IMR-90 (cell line): ENCODE results near the gene PKM. TPM values are rescaled to one million over a fixed set of nuclear protein-coding genes. Genes with fewer than 3 reads are reported as not detected.

Experiments used
- ATAC-seq: fragments of 200-7000 bp; cut with Tn5 transposase; 2 replicates; pipeline ENCODE4 v1.9.1; 2020; ENCODE audit warnings: low read depth, mild to moderate bottlenecking, moderate library complexity
- BruUV-seq: library from RNA; stranded (reverse); fragments of 400-500 nt; replicated peaks from 2 replicates; lab custom pipeline; 2021; lab: Mats Ljungman, UMichigan
- CTCF ChIA-PET: fragments of 300-600 bp; formaldehyde crosslinking; extraction: SDS; loops from one replicate; lab custom pipeline; 2021; ENCODE audit warnings: antibody characterized with exemption; lab: Yijun Ruan, JAX
- POLR2A ChIA-PET: fragments of 300-600 bp; sonication (Branson Sonifier 250); formaldehyde crosslinking; loops from one replicate; lab custom pipeline; 2022; ENCODE audit warnings: antibody characterized with exemption; ENCODE audit not compliant: unreplicated experiment; lab: Charles Lee
- DNase-seq: peaks from one replicate; pipeline ENCODE4 v3.0.0; 2013
- H2AFZ ChIP-seq: replicated peaks from 2 replicates; pipeline ENCODE3; 2013; ENCODE audit warnings: low read length, mild to moderate bottlenecking; ENCODE audit not compliant: poor library complexity
- H2AK5ac ChIP-seq: 2 replicates; pipeline ENCODE4 v1.6.1; 2013; ENCODE audit warnings: low read depth, low read length, inconsistent platforms
- H2AK9ac ChIP-seq: replicated peaks from 2 replicates; pipeline ENCODE3; 2013; ENCODE audit warnings: mild to moderate bottlenecking, low read depth, low read length, moderate library complexity; ENCODE audit not compliant: poor library complexity
- H2BK120ac ChIP-seq: 2 replicates; pipeline ENCODE4 v1.6.1; 2013; ENCODE audit warnings: low read depth, low read length, inconsistent platforms
- H2BK15ac ChIP-seq: 3 replicates; pipeline ENCODE4 v1.6.1; 2013; ENCODE audit warnings: low read depth, low read length, inconsistent platforms
- H2BK20ac ChIP-seq: 2 replicates; pipeline ENCODE4 v1.6.1; 2013; ENCODE audit warnings: low read depth, mild to moderate bottlenecking, inconsistent platforms, low read length, moderate library complexity
- H2BK5ac ChIP-seq: 2 replicates; pipeline ENCODE4 v1.6.1; 2013; ENCODE audit warnings: mild to moderate bottlenecking, low read depth, low read length, inconsistent platforms; ENCODE audit not compliant: poor library complexity, severe bottlenecking
- H3K14ac ChIP-seq: replicated peaks from 2 replicates; pipeline ENCODE4 v1.6.1; 2013; ENCODE audit warnings: low read depth, low read length, inconsistent platforms
- H3K18ac ChIP-seq: 2 replicates; pipeline ENCODE4 v1.6.1; 2013; ENCODE audit warnings: low read depth, low read length, control low read depth
- H3K23ac ChIP-seq: 2 replicates; pipeline ENCODE4 v1.6.1; 2013; ENCODE audit warnings: low read depth, low read length, inconsistent platforms
- H3K27ac ChIP-seq: 2 replicates; pipeline ENCODE4 v1.5.1; 2013; ENCODE audit warnings: mild to moderate bottlenecking, control low read depth, low read length; ENCODE audit not compliant: insufficient read depth
- H3K27me3 ChIP-seq: 2 replicates; pipeline ENCODE4 v1.6.1; 2013; ENCODE audit warnings: low read length; ENCODE audit not compliant: control insufficient read depth, insufficient read depth
- H3K36me3 ChIP-seq: 2 replicates; pipeline ENCODE4 v1.6.1; 2013; ENCODE audit warnings: low read length, mixed read lengths; ENCODE audit not compliant: control insufficient read depth, insufficient read depth
- H3K4ac ChIP-seq: 2 replicates; pipeline ENCODE4 v1.6.1; 2013; ENCODE audit warnings: low read depth, low read length, inconsistent platforms
- H3K4me1 ChIP-seq: 2 replicates; pipeline ENCODE4 v1.6.1; 2013; ENCODE audit warnings: low read length, mixed read lengths; ENCODE audit not compliant: control insufficient read depth, insufficient read depth
- H3K4me2 ChIP-seq: 2 replicates; pipeline ENCODE4 v1.6.1; 2013; ENCODE audit warnings: low read depth, mild to moderate bottlenecking, control low read depth, low read length, moderate library complexity
- H3K4me3 ChIP-seq: 2 replicates; pipeline ENCODE4 v1.5.1; 2013; ENCODE audit warnings: low read depth, mild to moderate bottlenecking, control low read depth, low read length, moderate library complexity; ENCODE audit not compliant: insufficient read depth
- H3K56ac ChIP-seq: 2 replicates; pipeline ENCODE4 v1.6.1; 2013; ENCODE audit warnings: low read length, inconsistent platforms; ENCODE audit not compliant: insufficient read depth; ENCODE audit errors: extremely low read depth
- H3K79me1 ChIP-seq, 2 experiments: 2 replicates each; pipeline ENCODE4 v1.6.1; 2013; ENCODE audit warnings: low read length in 2 of 2, inconsistent platforms in 1 of 2, low read depth in 1 of 2
- H3K9ac ChIP-seq: 2 replicates; pipeline ENCODE4 v1.6.1; 2013; ENCODE audit warnings: low read depth, low read length, control low read depth
- H3K9me1 ChIP-seq: 2 replicates; pipeline ENCODE4 v1.6.1; 2013; ENCODE audit warnings: low read length, inconsistent platforms; ENCODE audit not compliant: insufficient read depth
- H3K9me3 ChIP-seq: 2 replicates; pipeline ENCODE4 v1.6.1; 2013; ENCODE audit warnings: low read length; ENCODE audit not compliant: control insufficient read depth, insufficient read depth
- H4K20me1 ChIP-seq: 2 replicates; pipeline ENCODE4 v1.6.1; 2013; ENCODE audit warnings: low read length, inconsistent platforms; ENCODE audit not compliant: insufficient read depth
- H4K5ac ChIP-seq: 2 replicates; pipeline ENCODE4 v1.6.1; 2013; ENCODE audit warnings: mild to moderate bottlenecking, low read depth, low read length, control low read depth
- H4K8ac ChIP-seq, 2 experiments: 2 replicates each; pipeline ENCODE4 v1.6.1; 2013; ENCODE audit warnings: low read depth in 2 of 2, low read length in 2 of 2, control low read depth in 1 of 2, inconsistent platforms in 1 of 2
- H4K91ac ChIP-seq: 2 replicates; pipeline ENCODE4 v1.6.1; 2013; ENCODE audit warnings: low read depth, low read length, inconsistent platforms; ENCODE audit not compliant: insufficient read depth
- CEBPB ChIP-seq: IDR thresholded peaks from 2 replicates; pipeline ENCODE4 v1.6.1; 2012; ENCODE audit warnings: low read depth, low read length, improper control_type of control experiment
- FOS ChIP-seq: fragments of 150-350 bp; IDR thresholded peaks from 2 replicates; pipeline ENCODE4 v1.6.1; 2016; ENCODE audit warnings: low read depth, low read length
- MXI1 ChIP-seq: IDR thresholded peaks from 2 replicates; pipeline ENCODE4 v1.6.1; 2012; ENCODE audit warnings: low read depth, mild to moderate bottlenecking, low read length, moderate library complexity, borderline replicate concordance
- NFE2L2 ChIP-seq: fragments of 150-350 bp; IDR thresholded peaks from 2 replicates; pipeline ENCODE4 v1.6.1; 2016; ENCODE audit warnings: low read depth, mild to moderate bottlenecking, low read length
- RCOR1 ChIP-seq: IDR thresholded peaks from 2 replicates; pipeline ENCODE4 v1.6.1; 2012; ENCODE audit warnings: mild to moderate bottlenecking, low read length, improper control_type of control experiment; ENCODE audit not compliant: insufficient replicate concordance
- RFX5 ChIP-seq: IDR thresholded peaks from 2 replicates; pipeline ENCODE4 v1.8.0; 2012; ENCODE audit warnings: low read depth, mild to moderate bottlenecking, low read length, moderate library complexity
- SMC3 ChIP-seq: fragments of 150-350 bp; IDR thresholded peaks from 2 replicates; pipeline ENCODE4 v1.6.1; 2016; ENCODE audit warnings: low read depth, mild to moderate bottlenecking, antibody characterized with exemption, low read length, moderate library complexity
- USF2 ChIP-seq: fragments of 150-350 bp; IDR thresholded peaks from 2 replicates; pipeline ENCODE4 v1.6.1; 2017; ENCODE audit warnings: mild to moderate bottlenecking, antibody characterized with exemption, low read length, low read depth
- WGBS, 2 experiments: methylation state at CpG; one replicate each; pipeline versions ENCODE4 v1.1.5 to v1.1.7; 2013; ENCODE audit warnings: missing lambda C conversion rate in 2 of 2; ENCODE audit not compliant: insufficient read length in 1 of 2; ENCODE audit errors: extremely low coverage in 2 of 2; 5-methylcytosine and 5-hydroxymethylcytosine counted together
- dilution Hi-C: fragments of 300-500 bp; cut with HindIII; formaldehyde crosslinking; loops from one replicate; pipeline ENCODE4 v1.14.3; 2018; ENCODE audit warnings: low sequenced_read_pairs; ENCODE audit not compliant: unreplicated experiment
- in situ Hi-C: fragments of 300-500 bp; cut with MboI; formaldehyde crosslinking; loops from 3 replicates; pipeline ENCODE4 v1.14.3; 2019; ENCODE audit warnings: low sequenced_read_pairs, inconsistent platforms, mixed read lengths
- intact Hi-C: fragments of 100-400 bp; cut with micrococcal nuclease; formaldehyde crosslinking; loops from 2 replicates; pipeline ENCODE4 v1.10.0; 2022
- polyA plus RNA-seq, 3 experiments: library from polyadenylated mRNA; depleted of rRNA; stranded (reverse); fragments of >200 nt; gene quantifications; 2 replicates each; pipeline ENCODE4 v1.2.3, GENCODE V29; 2012; ENCODE audit warnings: low replicate concordance in 1 of 3
- total RNA-seq: library from RNA; depleted of rRNA; stranded (reverse); fragments of >200 nt; gene quantifications from 2 replicates; pipeline ENCODE4 v1.2.3, GENCODE V29; 2012

The PKM gene
- total and polyA plus RNA-seq, 2 of the 4 experiments (the other 2 are of a cell fraction) = 2,219 to 3,859 TPM

- no CpG with 5 or more reads among the region's 5 CpGs for WGBS, 2 experiments
- DNase-seq (no peak), ATAC-seq (no peak)
- Histone ChIP-seq H4K20me1 (no peaks in the 10 kb centered on the region), H3K27me3 (no peaks in the 10 kb centered on the region), H3K4me2 (no peak overlapping the region), H2BK120ac (no peak overlapping the region), H3K14ac (no peak overlapping the region), H3K56ac (no peak overlapping the region), H2AK5ac (no peak overlapping the region), H4K91ac (no peak overlapping the region), H3K9ac (no peak overlapping the region), H3K18ac (no peak overlapping the region), H3K36me3 (peaks cover 41% of the 10 kb centered on the region), H2AFZ (no peak overlapping the region), H3K9me3 (no peaks in the 10 kb centered on the region), H3K23ac (no peak overlapping the region), H3K4me1 (no peaks in the 10 kb centered on the region), H4K8ac (no peak overlapping the region), H3K9me1 (no peaks in the 10 kb centered on the region), H3K79me1 (peaks cover 6 to 7% of the 10 kb centered on the region in 2 experiments), H2BK5ac (no peak overlapping the region), H4K5ac (no peak overlapping the region), H2AK9ac (no peak overlapping the region), H3K4ac (no peak overlapping the region), H3K4me3 (no peak overlapping the region), H2BK15ac (no peak overlapping the region), H2BK20ac (no peak overlapping the region), H3K27ac (no peak overlapping the region)
- dilution Hi-C loops = no loop called here
- no peak for TF ChIP-seq USF2
- TF ChIP-seq CEBPB = no peak
- TF ChIP-seq SMC3 = no peak
- no peak for TF ChIP-seq FOS
- TF ChIP-seq RCOR1 = no peak
- TF ChIP-seq MXI1 = no peak
- no peak for TF ChIP-seq RFX5
- no peak for TF ChIP-seq NFE2L2
- CTCF ChIA-PET = no interaction called here
- in situ Hi-C loops = no loop called here
- POLR2A ChIA-PET = no interaction called here
- BruUV-seq = no TSS peak
- intact Hi-C loops = no loop called here
Measured at GRCh38 chr15:72265031-72265430, 34.0 kb upstream of the PKM start.
